Dedifferentiated amniotic fluid mesenchymal stem cell (primary cell): ENCODE data around the gene EED.
"Not testable (repeated sequence)": the region's sequence is repeated elsewhere in the genome, so short reads cannot be mapped to it uniquely, and the experiment has no call there.

Source experiments
- DNase-seq: peaks from one replicate; pipeline ENCODE4 v3.0.0-alpha.2; 2016; ENCODE audit errors: extremely low spot score

Gene EED

DNA sequence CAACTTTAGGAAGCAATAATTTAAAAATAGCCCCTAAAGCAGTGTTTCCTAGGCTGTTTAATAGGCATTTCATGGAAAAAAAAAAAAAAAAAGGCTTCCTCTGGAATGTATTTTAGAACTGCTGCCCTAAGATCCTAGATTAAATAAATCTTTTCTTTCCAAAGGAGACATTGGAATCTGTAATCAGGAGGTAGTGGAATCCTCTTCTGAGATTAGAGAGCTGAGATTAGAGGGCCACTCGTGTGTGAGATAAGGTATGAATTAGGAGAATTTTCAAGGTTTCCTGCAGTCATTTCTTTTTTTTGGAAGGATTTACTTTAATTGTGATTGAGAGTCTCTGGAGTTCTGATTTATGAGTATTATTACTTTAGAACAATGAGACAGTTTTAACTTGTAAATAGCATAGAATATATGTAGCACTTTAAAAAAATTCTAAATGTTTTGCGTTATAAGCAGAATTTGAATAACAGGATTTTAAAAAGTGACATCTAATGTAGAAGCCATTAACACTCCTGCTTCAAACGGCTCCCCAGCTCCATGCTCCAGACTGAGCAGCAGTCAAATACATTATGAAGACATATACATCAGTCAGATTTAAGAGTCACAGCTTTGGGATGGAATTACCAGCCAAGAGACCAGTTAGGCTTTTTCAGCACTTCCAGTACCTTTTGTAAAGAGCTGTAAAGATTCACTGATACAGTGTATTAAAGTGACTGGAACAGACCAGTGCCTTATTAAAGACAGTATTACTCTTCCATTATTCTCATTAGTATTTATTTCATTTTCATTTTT, 5.0 kb downstream of the EED start:
- no peak for DNase-seq

DNA sequence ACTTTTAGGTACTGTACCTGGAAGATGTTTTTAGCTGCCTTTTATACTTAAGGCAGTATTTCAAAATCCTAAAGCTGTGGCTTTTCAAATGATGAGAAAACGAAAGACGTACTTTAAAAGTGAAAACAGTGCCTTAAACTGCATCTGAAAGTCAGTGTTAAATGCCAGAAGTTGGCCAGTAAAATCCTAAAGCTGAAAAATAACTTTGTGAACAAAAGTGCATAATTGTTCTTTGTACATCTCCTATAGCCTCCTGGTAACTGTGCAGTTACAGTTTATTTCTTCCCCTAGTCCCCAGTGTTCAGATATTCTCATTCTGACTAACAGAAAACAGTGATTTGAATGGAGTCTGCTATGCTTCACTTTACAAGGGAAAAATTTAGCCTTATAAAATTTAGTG, 6.8 kb downstream of the EED start:
- DNase-seq: no peak

DNA sequence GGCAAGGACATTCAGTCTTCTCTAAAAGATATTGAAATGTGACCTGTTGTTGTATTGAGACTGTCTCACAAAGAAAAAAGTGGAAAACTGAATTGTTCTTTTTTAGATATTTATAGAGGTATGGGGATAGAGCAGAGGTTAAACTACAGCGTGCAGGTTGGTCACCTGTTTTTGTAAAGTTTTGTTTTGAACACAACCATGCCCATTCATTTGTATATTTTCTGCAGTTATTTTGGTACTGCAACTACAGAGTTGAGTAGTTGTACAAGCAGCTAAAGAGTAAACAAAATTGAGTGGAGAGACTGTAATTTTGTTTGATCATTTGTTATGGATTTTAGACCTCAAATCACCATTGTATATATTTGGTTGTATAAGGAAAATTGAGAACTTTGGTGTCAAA, 11.3 kb downstream of the EED start:
- DNase-seq: no peak

DNA sequence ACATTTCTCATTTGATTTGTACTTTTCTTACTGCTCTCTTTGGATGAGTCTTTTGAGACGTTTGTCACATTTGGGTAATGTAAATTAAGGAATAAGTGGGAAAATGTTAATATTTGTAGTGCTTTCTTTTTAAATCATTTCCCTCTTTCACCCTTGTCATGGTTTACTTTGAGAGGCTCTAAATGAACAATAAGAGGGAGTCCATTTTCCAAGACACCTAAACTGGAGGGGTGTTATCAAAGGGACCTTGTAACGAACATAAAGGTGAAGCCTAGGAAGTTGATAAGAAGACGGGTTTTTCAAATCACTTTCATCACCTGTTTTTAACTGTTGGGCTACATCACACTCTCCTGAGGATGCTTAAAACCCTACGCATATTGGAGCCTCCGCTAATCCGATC, 12.1 kb downstream of the EED start:
- DNase-seq: no peak

DNA sequence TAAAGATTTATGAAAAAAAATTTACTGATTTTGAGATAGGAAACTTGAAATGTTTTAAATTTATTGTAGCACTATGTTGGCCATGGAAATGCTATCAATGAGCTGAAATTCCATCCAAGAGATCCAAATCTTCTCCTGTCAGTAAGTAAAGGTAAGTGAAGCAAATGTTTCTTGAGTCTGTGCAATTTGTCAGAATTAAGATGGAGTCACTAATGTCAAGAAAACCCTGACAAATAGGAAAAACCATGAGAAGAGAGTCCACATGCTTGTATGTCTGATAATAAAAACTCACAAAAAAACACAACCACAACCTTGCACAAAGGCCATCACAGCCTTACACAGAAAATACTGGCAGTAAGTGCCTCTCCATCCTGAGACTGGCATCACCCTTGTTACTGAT, 12.9 kb downstream of the EED start:
- no peak for DNase-seq

DNA sequence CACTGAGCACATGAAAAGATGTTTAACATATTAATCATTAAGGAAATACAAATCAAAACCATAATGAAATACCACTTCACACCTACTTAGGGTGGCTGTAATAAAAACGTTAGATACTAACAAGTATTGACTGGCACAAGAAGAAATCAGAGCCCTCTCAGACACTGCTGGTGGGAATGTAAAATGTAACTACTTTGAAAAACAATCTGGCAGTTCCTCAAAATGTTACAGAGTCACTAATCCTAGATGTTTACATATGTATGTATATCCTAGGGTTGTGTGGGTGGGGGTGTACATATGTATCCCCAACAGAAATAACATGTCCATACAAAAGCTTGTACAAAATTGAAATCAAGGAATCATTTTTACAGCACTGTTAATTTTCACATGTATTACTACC, 15.2 kb downstream of the EED start:
- DNase-seq: no peak

DNA sequence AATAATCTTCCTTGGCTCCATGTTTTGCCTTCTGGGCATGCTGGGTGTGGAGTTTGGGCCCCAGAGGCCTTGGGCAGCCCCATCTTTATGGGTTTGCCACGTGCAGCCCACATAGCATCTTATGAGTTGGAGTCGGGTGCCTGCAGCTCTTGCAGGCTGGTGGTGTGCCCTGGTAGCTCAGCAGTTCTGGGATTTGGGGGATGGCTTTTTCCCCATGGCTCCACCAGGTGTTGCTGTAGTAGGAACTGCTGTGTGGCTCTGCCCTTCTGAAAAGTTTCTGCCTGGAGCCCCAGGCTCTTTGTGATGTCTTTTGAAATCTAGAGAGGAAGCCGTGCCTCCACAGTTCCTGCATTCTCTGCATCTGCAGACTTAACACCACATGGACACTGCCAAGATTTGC, 16.8 kb downstream of the EED start:
- no peak for DNase-seq

DNA sequence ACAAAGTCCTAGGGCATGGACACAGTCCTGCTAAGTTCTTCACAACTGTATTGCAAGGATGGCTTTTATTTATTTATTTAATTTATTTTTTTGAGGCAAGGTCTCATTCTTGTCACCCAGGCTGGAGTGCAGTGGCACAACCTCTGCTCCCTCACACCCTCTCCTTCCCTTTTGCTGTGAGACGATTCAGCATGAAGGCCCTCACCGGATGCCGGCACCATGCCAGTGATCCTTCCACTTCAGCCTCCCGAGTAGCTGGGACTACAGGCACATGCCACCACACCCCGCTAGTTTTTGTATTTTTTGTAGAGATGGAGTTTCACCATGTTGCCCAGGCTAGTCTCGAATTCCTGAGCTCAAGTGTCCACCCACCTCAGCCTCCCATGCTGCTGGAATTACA, 17.8 kb downstream of the EED start:
- no peak for DNase-seq

DNA sequence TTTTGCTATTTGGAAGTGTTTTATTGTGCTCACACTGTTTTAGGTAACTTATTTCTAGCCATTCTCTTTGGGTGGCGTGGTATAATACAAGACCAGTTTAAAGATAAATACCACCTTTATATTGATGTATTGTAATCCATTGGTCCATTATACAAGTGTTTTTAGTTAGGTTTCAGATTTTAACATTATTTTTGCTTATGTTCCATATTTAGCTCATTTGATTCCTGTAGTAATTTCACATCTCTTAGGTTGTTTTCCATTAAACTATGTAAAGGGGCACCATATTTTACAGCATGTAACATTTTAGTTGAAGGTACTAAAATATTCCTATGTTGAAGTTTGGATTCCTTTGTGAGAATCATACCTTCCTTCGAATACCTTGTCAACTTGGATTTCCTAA, 20.1 kb downstream of the EED start:
- DNase-seq: no peak

DNA sequence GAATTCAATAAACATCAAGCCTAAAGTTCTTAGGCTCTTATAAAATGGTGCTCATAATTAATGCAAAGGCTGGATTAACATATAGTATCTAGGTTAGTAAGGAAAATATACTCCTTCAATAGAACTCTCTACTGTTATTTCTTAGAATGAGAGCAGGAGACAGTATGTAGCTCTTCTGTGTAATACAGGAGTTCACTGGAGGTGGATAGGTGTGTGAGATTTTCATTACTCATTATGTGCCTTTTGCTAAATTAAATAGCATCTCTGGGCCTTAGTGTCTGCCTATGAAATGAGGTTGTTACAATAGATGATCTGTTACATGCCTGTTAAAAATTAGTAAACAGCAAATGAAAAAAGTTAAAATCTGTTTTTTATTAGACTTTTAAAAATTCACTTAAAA, 20.6 kb downstream of the EED start:
- DNase-seq: no peak

DNA sequence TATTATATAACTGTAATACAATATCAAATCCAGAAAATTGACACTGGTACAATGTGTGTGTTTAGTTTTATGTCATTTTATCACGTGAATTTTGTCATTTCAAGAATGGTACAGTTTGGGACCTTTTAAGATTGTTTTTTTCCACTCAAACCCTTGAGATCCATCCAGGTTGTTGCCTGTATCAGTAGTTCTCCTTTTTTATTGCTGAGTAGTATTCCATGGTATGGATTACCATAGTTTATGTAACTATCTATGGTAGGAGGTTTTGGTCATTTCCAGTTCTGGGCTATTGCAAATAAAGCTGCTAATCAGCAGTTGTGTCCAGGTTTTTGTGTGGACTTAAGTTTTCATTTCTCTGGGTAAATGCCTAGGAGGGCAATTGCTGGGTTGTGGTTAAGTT, 25.1 kb downstream of the EED start:
- DNase-seq: no peak

DNA sequence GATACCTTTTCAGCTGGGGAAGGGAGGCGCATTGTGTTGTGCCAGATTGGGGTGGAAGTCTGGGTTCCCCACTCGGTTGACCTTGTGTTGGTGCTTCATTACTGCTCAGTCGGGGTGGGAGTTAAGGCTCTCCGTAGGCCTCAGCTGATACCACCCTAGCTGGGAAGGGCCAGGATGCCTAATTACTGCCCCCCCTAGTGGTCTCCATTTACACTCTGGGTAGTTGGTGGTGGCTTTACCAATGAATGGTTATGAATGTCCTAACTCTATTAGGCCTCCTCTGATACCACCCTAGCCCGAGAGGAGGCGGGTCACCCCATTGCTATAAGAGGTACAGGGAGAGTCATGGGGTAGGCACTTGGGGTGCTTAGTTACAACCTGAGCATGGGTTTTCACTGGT, 29.9 kb downstream of the EED start:
- DNase-seq: no peak

DNA sequence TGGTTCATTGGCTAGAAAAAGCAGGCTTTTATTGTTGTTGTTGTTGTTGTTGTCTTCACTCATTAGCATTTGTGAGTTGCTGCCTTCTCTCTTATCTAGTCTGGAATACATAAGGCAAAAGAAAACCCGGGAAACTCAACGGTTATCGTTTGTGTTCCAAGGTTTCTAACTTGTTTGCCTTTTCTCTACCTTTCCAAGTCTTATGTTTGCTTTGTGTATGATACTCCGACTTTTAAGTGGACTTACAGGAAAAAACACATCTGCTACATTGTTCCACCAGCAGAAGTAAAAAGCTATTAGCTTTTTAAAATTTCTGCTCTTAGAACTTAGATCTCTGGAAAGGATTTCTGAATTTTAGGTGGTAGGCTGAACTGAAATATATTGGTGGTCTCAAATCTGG, 30.4 kb downstream of the EED start:
- DNase-seq: no peak

DNA sequence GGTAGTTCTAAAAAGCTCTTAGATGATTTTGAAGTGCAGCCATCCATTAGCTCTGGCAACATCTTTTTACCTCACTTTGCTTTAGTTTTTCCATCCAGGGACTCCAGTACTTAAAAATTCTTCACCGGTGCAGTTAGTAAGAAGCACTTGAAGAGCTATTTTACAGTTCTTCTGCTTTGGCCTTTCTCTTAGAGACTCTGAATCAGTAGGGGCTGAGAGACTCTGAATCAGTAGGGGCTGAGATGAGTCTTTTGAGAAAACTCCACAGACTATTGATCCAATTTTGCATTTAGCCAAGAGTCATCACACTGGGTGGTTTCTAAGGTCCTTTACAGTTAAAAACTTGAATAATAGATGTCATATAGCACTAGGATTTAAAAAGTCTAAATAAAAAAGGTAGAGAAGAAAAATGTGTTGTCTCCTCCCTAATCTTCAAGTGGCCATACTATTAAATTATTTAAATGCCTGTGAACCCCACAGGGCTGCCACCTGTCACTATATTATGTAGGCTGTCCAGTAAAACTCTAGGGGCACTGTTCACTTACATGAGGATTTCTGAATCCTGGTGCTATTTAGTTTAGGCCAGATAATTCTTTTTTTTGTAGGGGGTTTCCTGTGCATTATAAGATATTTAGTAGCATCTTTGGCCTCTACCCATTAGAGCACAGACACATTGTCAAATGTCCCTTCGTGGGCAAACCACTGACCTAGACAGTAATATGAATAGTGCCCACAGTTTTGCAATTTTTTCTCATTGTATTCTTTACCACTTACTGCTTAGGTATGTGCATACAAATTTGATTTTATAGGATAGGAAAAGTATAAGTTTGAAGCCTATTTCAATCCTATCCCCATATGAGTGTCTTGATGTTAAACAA, 31.2 kb downstream of the EED start:
- no peak for DNase-seq

DNA sequence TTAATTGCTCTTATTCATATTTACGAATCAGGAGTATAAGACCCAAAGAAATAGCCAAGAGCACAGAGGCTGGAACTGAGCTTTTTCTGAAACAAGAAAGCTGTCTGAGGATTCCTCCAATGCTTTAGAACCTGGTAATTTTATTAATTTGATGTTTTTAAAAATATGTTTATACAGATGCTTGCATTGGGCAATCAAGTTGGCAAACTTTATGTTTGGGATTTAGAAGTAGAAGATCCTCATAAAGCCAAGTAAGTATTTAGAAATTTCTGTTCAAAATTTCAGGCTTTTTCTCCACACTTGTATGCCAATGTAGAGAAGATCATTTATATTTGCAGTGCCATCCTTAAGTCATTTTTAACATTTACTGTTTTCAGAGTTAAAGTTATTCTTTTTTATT, 33.2 kb downstream of the EED start:
- DNase-seq: no peak

DNA sequence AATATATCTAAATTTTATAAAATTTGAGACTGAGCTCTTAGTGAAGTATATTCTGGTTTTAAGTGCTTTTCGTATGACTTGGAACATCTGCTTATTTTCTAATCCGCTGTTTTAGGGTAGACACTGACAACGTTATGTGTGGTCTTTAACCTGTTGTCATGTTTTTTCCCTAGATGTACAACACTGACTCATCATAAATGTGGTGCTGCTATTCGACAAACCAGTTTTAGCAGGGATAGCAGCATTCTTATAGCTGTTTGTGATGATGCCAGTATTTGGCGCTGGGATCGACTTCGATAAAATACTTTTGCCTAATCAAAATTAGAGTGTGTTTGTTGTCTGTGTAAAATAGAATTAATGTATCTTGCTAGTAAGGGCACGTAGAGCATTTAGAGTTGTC, 33.7 kb downstream of the EED start:
- no peak for DNase-seq

DNA sequence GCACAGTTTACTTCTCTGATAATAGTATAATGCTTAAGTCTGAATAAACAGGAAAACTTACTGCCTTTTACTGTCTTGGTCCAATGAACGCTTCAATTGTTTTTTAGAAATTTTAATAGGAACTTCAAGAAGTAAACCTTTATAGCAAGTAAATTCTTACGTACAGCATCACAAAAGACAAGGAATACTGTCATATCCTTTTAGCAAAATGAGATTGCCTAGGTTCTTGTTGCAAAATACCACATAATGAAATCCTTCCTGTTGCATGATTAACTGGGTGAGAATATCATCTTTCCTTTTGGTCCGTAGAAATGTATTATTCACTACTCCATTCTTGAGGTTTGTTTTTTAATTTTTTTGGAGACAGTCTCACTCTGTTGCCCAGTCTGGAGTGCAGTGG, 35.2 kb downstream of the EED start:
- no peak for DNase-seq

DNA sequence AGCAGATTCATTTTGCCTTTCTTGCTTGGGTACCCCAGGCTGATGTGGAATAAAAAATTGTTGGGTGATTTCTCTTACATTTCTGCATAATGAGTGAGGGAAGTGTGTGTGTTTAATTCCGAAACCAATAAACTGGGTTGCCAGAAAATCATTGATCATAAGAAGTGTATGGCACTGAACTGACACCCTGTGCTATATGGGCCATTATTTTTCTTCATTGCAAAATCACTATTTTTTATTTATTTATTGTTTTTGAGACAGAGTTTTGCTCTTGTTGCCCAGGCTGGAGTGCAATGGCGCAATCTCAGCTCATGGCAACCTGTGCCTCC, 42.9 kb downstream of the EED start:
- DNase-seq: no peak

DNA sequence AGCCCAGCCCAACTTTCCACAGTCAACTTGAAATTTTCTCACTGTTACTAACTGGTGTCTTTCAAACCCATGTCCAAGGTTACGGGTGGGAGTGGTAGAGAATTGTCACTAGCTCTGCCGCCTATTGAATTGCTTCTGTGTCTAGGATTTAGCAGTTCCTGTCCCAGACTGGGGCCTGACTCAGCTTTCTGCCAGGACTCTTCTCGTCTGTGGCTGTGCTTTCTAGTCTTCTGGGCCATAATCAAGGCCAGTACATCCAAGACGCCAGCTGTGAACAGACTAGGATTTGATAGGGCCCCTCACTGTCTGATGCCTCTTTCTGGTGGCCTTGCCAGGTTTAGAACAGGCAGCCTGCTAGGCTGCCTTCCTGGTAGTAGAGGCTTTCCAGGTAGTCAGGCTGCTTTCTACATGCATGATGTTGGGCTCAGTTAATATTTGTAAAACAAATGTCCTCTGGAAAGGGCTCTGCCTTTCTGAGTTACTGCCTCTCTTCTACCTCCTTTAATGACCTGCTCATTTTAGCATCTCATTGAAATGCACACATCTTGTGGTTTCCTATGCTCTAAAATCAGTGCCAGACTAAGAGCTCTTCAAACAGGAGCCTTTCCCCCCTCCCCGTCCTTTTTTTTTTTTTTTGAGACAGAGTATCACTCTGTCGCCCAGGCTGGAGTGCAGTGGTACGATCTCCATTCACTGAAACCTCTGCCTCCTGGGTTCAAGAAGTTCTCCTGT, 44.4 kb downstream of the EED start:
- DNase-seq: no peak

DNA sequence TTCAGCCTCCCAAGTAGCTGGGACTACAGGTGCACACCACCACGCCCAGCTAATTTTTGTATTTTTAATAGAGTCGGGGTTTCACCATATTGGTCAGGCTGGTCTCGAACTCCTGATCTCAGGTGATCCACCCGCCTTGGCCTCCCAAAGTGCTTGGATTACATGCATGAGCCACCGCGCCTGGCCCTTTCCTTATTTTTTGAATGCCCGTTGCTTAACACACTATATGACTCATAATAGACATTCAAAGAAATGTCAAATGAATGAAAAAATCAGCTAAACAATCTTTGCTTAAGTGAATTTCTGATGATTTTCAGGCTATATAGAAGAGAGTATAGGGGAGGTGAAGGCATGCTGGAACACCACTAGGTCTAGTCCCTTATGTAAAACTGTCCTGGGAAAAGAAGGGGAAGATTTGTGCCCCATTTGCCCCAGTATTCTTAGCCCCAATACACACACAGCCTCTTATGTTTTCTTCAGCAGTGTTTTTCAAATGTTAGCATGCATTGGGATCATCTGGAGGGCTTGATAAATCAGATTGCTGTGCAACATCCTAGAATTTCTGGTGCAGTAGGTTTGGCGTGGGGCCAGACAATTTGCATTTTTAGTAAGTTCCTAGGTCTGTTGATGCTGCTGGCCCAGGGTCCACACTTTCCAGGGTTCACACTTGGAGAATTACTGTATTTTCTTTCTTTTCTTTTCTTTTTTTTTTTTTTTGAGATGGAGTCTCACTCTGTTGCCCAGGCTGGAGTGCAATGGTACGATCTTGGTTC, 45.1 kb downstream of the EED start:
- not testable (repeated sequence) for DNase-seq

DNA sequence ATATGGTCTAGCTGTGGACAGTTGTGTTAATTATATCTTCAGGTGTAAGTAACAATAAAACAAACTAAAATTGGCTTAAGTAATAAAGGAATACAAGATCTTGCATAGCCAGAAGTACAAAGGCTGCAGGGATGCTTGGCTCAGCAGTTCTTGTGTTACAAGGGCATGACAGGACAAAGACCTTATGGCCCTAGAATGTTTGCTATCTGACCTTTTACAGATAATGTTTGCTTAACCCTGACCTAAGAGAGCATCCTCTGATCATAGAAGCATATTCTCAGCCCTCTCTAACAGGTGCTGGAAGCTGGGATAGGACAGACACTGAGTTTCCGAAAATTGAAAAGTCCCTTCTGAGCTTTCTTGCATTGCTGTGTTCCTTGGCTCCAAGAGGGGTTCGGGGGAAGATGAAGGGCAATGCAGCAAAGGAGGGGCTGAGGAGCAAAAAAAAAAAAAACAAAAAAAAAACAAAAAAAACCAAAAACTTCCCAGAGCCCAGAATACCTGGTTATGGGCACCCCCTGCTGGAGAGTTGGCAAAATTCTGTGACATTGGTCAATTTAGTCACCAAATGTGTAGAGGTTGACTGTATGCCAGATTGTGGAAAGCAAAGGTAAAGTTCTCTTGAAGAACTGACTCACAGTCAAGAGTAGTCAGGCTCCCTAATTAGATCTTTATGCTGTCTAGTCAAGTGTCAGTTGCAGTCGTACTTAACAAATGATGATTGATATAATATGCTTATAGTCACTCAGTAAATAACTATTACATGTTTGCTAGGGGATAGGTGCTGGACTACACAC, 47.1 kb downstream of the EED start:
- peak; percentile 60 for DNase-seq
